Stimulated activated memory B cell treated with anti-CD40 and anti-IgM and Interleukin-4, amounts not matched to agents 10 μg/mL and 1 μg/mL and 100 μg/mL, for 72 hours (primary cell): ENCODE results near the gene PTPRN2.

Experiments used
- ATAC-seq: fragments of 150-1000 bp; cut with Tn5 transposase; 2 replicates; pipeline ENCODE4 v1.10.0; 2021
- H3K27ac Mint-ChIP-seq: one replicate; pipeline ENCODE4 v1.8.0; 2022; ENCODE audit warnings: mild to moderate bottlenecking, mixed read lengths
- H3K27me3 Mint-ChIP-seq: one replicate; pipeline ENCODE4 v1.8.0; 2022; ENCODE audit warnings: mixed read lengths
- H3K36me3 Mint-ChIP-seq: one replicate; pipeline ENCODE4 v1.8.0; 2022; ENCODE audit warnings: mixed read lengths
- H3K4me1 Mint-ChIP-seq: one replicate; pipeline ENCODE4 v1.8.0; 2022; ENCODE audit warnings: mixed read lengths
- H3K4me3 Mint-ChIP-seq: one replicate; pipeline ENCODE4 v1.8.0; 2022; ENCODE audit warnings: mild to moderate bottlenecking, moderate library complexity, mixed read lengths
- H3K9me3 Mint-ChIP-seq: one replicate; pipeline ENCODE4 v1.8.0; 2022; ENCODE audit warnings: mixed read lengths

PTPRN2 gene

GRCh38 chr7:157688533-157689268 is 898.9 kb downstream of the PTPRN2 start:
- no peaks in the 10 kb centered on the region for H3K4me1 Mint-ChIP-seq
- H3K36me3 Mint-ChIP-seq = no peaks in the 10 kb centered on the region
- ATAC-seq = no peak
- no peaks in the 10 kb centered on the region for H3K9me3 Mint-ChIP-seq
- H3K27me3 Mint-ChIP-seq = peaks cover 28% of the 10 kb centered on the region
- no peak overlapping the region for H3K27ac Mint-ChIP-seq
- H3K4me3 Mint-ChIP-seq = no peak overlapping the region

- Mint-ChIP-seq H3K4me1 (no peaks in the 10 kb centered on the region), H3K36me3 (no peaks in the 10 kb centered on the region), H3K9me3 (no peaks in the 10 kb centered on the region), H3K27me3 (peaks cover 35% of the 10 kb centered on the region), H3K27ac (no peak overlapping the region), H3K4me3 (no peak overlapping the region)
- ATAC-seq = no peak
Measured at GRCh38 chr7:157687845-157688532, 899.6 kb downstream of the PTPRN2 start.

GRCh38 chr7:157687158-157687557 is 900.5 kb downstream of the PTPRN2 start:
- no peak for ATAC-seq
- H3K4me1 Mint-ChIP-seq = no peaks in the 10 kb centered on the region
- no peaks in the 10 kb centered on the region for H3K9me3 Mint-ChIP-seq
- no peak overlapping the region for H3K4me3 Mint-ChIP-seq
- H3K27me3 Mint-ChIP-seq = peaks cover 37% of the 10 kb centered on the region
- no peaks in the 10 kb centered on the region for H3K36me3 Mint-ChIP-seq
- no peak overlapping the region for H3K27ac Mint-ChIP-seq

GRCh38 chr7:157686285-157686894 is 901.2 kb downstream of the PTPRN2 start:
- H3K27me3 Mint-ChIP-seq = peaks cover 41% of the 10 kb centered on the region
- H3K4me3 Mint-ChIP-seq = no peak overlapping the region
- H3K36me3 Mint-ChIP-seq = no peaks in the 10 kb centered on the region
- no peak overlapping the region for H3K27ac Mint-ChIP-seq
- no peaks in the 10 kb centered on the region for H3K9me3 Mint-ChIP-seq
- no peaks in the 10 kb centered on the region for H3K4me1 Mint-ChIP-seq
- no peak for ATAC-seq

- Mint-ChIP-seq H3K27ac (no peak overlapping the region), H3K9me3 (no peaks in the 10 kb centered on the region), H3K36me3 (no peaks in the 10 kb centered on the region), H3K4me1 (no peaks in the 10 kb centered on the region), H3K4me3 (no peak overlapping the region), H3K27me3 (peaks cover 48% of the 10 kb centered on the region)
- no peak for ATAC-seq
Measured at GRCh38 chr7:157685430-157686284, 902.0 kb downstream of the PTPRN2 start.

- Mint-ChIP-seq H3K27me3 (peaks cover 55% of the 10 kb centered on the region), H3K4me3 (no peak overlapping the region), H3K4me1 (no peaks in the 10 kb centered on the region), H3K27ac (no peak overlapping the region), H3K9me3 (no peaks in the 10 kb centered on the region), H3K36me3 (no peaks in the 10 kb centered on the region)
- ATAC-seq = no peak
Measured at GRCh38 chr7:157684909-157685429, 902.7 kb downstream of the PTPRN2 start.

GRCh38 chr7:157684157-157684908 is 903.3 kb downstream of the PTPRN2 start:
- Mint-ChIP-seq H3K27ac (no peak overlapping the region), H3K4me3 (no peak overlapping the region), H3K9me3 (no peaks in the 10 kb centered on the region), H3K4me1 (no peaks in the 10 kb centered on the region), H3K27me3 (peaks cover 60% of the 10 kb centered on the region), H3K36me3 (no peaks in the 10 kb centered on the region)
- ATAC-seq = no peak

- Mint-ChIP-seq H3K9me3 (no peaks in the 10 kb centered on the region), H3K27me3 (peaks cover 60% of the 10 kb centered on the region), H3K36me3 (no peaks in the 10 kb centered on the region), H3K27ac (no peak overlapping the region), H3K4me3 (no peak overlapping the region), H3K4me1 (no peaks in the 10 kb centered on the region)
- ATAC-seq = no peak
Measured at GRCh38 chr7:157683747-157684156, 903.9 kb downstream of the PTPRN2 start.

GRCh38 chr7:157682946-157683746 is 904.5 kb downstream of the PTPRN2 start:
- peaks cover 60% of the 10 kb centered on the region for H3K27me3 Mint-ChIP-seq
- no peak overlapping the region for H3K27ac Mint-ChIP-seq
- no peaks in the 10 kb centered on the region for H3K36me3 Mint-ChIP-seq
- H3K4me3 Mint-ChIP-seq = no peak overlapping the region
- no peak for ATAC-seq
- no peaks in the 10 kb centered on the region for H3K9me3 Mint-ChIP-seq
- no peaks in the 10 kb centered on the region for H3K4me1 Mint-ChIP-seq

- H3K36me3 Mint-ChIP-seq = no peaks in the 10 kb centered on the region
- no peaks in the 10 kb centered on the region for H3K4me1 Mint-ChIP-seq
- peaks cover 63% of the 10 kb centered on the region for H3K27me3 Mint-ChIP-seq
- H3K9me3 Mint-ChIP-seq = no peaks in the 10 kb centered on the region
- H3K27ac Mint-ChIP-seq = no peak overlapping the region
- no peak for ATAC-seq
- H3K4me3 Mint-ChIP-seq = no peak overlapping the region
Measured at GRCh38 chr7:157682064-157682945, 905.3 kb downstream of the PTPRN2 start.

- Mint-ChIP-seq H3K27me3 (peaks cover 72% of the 10 kb centered on the region), H3K4me1 (no peaks in the 10 kb centered on the region)
Measured at GRCh38 chr7:157679607-157680006, 908.0 kb downstream of the PTPRN2 start.

GRCh38 chr7:157678501-157678900 is 909.1 kb downstream of the PTPRN2 start:
- Mint-ChIP-seq H3K4me3 (no peak overlapping the region), H3K4me1 (no peaks in the 10 kb centered on the region), H3K27ac (no peak overlapping the region), H3K9me3 (no peaks in the 10 kb centered on the region), H3K27me3 (peaks cover 65% of the 10 kb centered on the region), H3K36me3 (no peaks in the 10 kb centered on the region)
- no peak for ATAC-seq

More at GRCh38 chr7:157679607-157680006, 908.0 kb downstream of the PTPRN2 start:
- no peak overlapping the region for H3K4me3 Mint-ChIP-seq
- H3K9me3 Mint-ChIP-seq = no peaks in the 10 kb centered on the region
- no peak for ATAC-seq
- H3K27ac Mint-ChIP-seq = no peak overlapping the region
- no peaks in the 10 kb centered on the region for H3K36me3 Mint-ChIP-seq
